H1 (cell line): ENCODE results near the gene CRLF3. TPM values are rescaled to one million over a fixed set of nuclear protein-coding genes. Genes with fewer than 3 reads are reported as not detected.

Experiments
- EP300 ChIP-seq, 2 experiments: IDR thresholded peaks; 1 replicate in 1 of 2; 2 replicates in 1 of 2; pipeline ENCODE4 v1.6.1; 2011 to 2012; ENCODE audit warnings: low read depth in 2 of 2, low read length in 2 of 2, mild to moderate bottlenecking in 2 of 2, borderline replicate concordance in 1 of 2, inconsistent platforms in 1 of 2, moderate library complexity in 1 of 2
- GTF2F1 ChIP-seq: IDR thresholded peaks from 2 replicates; pipeline ENCODE4 v1.6.1; 2012; ENCODE audit warnings: low read depth, low read length, improper control_type of control experiment, borderline replicate concordance
- JUN ChIP-seq: IDR thresholded peaks from 2 replicates; pipeline ENCODE4 v1.6.1; 2011; ENCODE audit warnings: low read depth, mild to moderate bottlenecking, improper control_type of control experiment, low read length
- KDM4A ChIP-seq: IDR thresholded peaks from one replicate; pipeline ENCODE4 v1.7.1; 2012; ENCODE audit warnings: low read depth, mild to moderate bottlenecking, moderate library complexity, low read length, inconsistent platforms; ENCODE audit not compliant: severe bottlenecking
- TAF1 ChIP-seq: IDR thresholded peaks from 2 replicates; pipeline ENCODE4 v1.6.1; 2011; ENCODE audit warnings: mild to moderate bottlenecking, low read depth, low read length
- polyA plus RNA-seq, 7 experiments: library from polyadenylated mRNA; depleted of rRNA in 3 of 7; stranded (reverse) in 5 of 7; unstranded in 2 of 7; fragments of >200 nt in 5 of 7; fragments of 200-250 nt in 2 of 7; gene quantifications; 1 replicate in 5 of 7; 2 replicates in 1 of 7; 4 replicates in 1 of 7; pipeline versions ENCODE4 v1.2.1 to v1.2.3, GENCODE V29; 2011 to 2013; ENCODE audit warnings: missing spikeins in 2 of 7, mixed read lengths in 2 of 7
- total RNA-seq: library from RNA; stranded (reverse); fragmentation: NEBNext Ultra II Directional; extraction: Animal tissue kit (Norgen Biotek cat#: 25700); gene quantifications from 2 replicates; pipeline ENCODE4 v1.2.1, GENCODE V29; 2021
- TF ChIP-seq, protein P1 (sequence below): fragments of 300-600 bp; sonication (generic); IDR thresholded peaks from 2 replicates; pipeline ENCODE4 v1.7.1; 2012; ENCODE audit warnings: low read length, moderate library complexity, mild to moderate bottlenecking, inconsistent platforms; ENCODE audit not compliant: insufficient replicate concordance

The CRLF3 gene
- total and polyA plus RNA-seq, 2 of the 8 experiments (the other 6 are each of a cell fraction or from before 2014, with no cell fraction given), result 12.7 to 22.7 TPM

DNA sequence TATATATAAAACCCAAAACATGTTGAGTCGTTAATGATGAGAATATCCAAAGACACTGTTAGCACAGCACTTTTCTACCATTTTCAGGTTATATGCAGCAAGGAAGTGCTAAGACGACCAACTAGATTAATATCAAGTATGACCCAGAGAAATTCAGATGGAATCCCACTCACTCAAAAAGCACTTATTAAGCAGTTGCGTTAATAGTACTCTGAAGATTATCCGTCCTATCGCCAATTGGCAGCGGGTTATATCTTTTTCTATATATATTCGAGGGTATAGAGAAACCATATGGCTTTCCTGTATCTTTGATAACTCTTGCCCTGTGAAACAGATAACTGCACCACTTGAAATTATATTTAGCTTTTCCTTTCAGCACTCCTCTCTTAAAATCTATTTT is 1.1 kb downstream of the CRLF3 start (continued):
- TF ChIP-seq EP300 (IDR thresholded peaks at IDR 0.05; ENCODE audit: borderline replicate concordance in 1 of 2, low read depth in 2 of 2, low read length in 2 of 2), result no peak
- no peak for TF ChIP-seq KDM4A
- no peak for TF ChIP-seq JUN
- TF ChIP-seq, protein P1, sequence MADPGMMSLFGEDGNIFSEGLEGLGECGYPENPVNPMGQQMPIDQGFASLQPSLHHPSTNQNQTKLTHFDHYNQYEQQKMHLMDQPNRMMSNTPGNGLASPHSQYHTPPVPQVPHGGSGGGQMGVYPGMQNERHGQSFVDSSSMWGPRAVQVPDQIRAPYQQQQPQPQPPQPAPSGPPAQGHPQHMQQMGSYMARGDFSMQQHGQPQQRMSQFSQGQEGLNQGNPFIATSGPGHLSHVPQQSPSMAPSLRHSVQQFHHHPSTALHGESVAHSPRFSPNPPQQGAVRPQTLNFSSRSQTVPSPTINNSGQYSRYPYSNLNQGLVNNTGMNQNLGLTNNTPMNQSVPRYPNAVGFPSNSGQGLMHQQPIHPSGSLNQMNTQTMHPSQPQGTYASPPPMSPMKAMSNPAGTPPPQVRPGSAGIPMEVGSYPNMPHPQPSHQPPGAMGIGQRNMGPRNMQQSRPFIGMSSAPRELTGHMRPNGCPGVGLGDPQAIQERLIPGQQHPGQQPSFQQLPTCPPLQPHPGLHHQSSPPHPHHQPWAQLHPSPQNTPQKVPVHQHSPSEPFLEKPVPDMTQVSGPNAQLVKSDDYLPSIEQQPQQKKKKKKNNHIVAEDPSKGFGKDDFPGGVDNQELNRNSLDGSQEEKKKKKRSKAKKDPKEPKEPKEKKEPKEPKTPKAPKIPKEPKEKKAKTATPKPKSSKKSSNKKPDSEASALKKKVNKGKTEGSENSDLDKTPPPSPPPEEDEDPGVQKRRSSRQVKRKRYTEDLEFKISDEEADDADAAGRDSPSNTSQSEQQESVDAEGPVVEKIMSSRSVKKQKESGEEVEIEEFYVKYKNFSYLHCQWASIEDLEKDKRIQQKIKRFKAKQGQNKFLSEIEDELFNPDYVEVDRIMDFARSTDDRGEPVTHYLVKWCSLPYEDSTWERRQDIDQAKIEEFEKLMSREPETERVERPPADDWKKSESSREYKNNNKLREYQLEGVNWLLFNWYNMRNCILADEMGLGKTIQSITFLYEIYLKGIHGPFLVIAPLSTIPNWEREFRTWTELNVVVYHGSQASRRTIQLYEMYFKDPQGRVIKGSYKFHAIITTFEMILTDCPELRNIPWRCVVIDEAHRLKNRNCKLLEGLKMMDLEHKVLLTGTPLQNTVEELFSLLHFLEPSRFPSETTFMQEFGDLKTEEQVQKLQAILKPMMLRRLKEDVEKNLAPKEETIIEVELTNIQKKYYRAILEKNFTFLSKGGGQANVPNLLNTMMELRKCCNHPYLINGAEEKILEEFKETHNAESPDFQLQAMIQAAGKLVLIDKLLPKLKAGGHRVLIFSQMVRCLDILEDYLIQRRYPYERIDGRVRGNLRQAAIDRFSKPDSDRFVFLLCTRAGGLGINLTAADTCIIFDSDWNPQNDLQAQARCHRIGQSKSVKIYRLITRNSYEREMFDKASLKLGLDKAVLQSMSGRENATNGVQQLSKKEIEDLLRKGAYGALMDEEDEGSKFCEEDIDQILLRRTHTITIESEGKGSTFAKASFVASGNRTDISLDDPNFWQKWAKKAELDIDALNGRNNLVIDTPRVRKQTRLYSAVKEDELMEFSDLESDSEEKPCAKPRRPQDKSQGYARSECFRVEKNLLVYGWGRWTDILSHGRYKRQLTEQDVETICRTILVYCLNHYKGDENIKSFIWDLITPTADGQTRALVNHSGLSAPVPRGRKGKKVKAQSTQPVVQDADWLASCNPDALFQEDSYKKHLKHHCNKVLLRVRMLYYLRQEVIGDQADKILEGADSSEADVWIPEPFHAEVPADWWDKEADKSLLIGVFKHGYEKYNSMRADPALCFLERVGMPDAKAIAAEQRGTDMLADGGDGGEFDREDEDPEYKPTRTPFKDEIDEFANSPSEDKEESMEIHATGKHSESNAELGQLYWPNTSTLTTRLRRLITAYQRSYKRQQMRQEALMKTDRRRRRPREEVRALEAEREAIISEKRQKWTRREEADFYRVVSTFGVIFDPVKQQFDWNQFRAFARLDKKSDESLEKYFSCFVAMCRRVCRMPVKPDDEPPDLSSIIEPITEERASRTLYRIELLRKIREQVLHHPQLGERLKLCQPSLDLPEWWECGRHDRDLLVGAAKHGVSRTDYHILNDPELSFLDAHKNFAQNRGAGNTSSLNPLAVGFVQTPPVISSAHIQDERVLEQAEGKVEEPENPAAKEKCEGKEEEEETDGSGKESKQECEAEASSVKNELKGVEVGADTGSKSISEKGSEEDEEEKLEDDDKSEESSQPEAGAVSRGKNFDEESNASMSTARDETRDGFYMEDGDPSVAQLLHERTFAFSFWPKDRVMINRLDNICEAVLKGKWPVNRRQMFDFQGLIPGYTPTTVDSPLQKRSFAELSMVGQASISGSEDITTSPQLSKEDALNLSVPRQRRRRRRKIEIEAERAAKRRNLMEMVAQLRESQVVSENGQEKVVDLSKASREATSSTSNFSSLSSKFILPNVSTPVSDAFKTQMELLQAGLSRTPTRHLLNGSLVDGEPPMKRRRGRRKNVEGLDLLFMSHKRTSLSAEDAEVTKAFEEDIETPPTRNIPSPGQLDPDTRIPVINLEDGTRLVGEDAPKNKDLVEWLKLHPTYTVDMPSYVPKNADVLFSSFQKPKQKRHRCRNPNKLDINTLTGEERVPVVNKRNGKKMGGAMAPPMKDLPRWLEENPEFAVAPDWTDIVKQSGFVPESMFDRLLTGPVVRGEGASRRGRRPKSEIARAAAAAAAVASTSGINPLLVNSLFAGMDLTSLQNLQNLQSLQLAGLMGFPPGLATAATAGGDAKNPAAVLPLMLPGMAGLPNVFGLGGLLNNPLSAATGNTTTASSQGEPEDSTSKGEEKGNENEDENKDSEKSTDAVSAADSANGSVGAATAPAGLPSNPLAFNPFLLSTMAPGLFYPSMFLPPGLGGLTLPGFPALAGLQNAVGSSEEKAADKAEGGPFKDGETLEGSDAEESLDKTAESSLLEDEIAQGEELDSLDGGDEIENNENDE, result no peak
- TF ChIP-seq TAF1, result no peak
- TF ChIP-seq GTF2F1, result no peak
